Endothelial cell of umbilical vein (primary cell): ENCODE data around the gene NKAIN4.

Experiments
- MAX ChIP-seq: IDR thresholded peaks from 2 replicates; pipeline ENCODE4 v1.6.1; 2011; ENCODE audit not compliant: insufficient read depth, insufficient read length
- POLR2A ChIP-seq: IDR thresholded peaks from 2 replicates; pipeline ENCODE4 v1.6.1; 2012; ENCODE audit warnings: low read depth, mild to moderate bottlenecking, control low read depth, low read length

DNA sequence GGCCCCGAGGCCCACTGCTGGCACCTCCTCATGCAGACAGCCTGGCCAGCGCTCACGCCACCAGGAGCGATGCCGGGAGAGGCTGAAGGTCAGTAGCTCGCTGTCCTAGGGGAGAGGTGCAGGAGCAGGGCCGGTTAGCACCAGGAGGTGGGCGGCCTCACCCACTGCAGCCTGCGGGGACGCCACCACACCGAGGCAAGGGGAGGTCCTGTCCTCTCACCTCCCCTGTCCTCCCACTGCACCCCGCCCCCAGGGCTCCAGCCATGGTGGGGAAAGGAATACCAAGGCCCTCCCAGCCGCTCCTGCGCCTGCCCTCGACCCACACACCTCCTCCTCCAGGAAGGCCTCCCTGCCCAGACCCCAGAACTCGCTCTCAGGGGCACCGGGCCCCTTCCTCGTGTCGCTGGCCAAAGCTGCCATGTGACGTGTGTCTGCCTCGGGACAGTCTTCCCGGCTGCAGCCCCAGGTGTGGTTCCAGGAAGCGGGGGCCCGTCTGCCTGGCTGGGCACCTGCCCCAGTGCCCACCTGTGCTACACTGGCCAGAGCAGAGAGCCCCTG, 6.5 kb downstream of the NKAIN4 start:
- TF ChIP-seq MAX = no peak
- TF ChIP-seq POLR2A = no peak
